SK-N-MC (cell line): ENCODE results near the gene GLI3.

Experiments
- EZH2 ChIP-seq: fragments of 200-600 bp; sonication (generic); IDR thresholded peaks from one replicate; pipeline ENCODE4 v1.6.1; 2017; ENCODE audit warnings: antibody characterized with exemption
- POLR2AphosphoS5 ChIP-seq: IDR thresholded peaks from 2 replicates; pipeline ENCODE4 v1.6.1; 2012; ENCODE audit warnings: mild to moderate bottlenecking, low read depth, low read length, borderline replicate concordance

GRCh38 chr7:42197451-42197850, 39.6 kb downstream of the GLI3 start:
- TF ChIP-seq EZH2: no peak
- no peak for TF ChIP-seq POLR2AphosphoS5
